HG03097 (cell line): Measurements from ENCODE around the gene MAB21L1.

Experiments
- ATAC-seq: cut with Tn5 transposase; IDR thresholded peaks from one replicate; pipeline ENCODE4 v1.9.1; 2021; ENCODE audit not compliant: unreplicated experiment, low FRiP score

Gene MAB21L1

DNA sequence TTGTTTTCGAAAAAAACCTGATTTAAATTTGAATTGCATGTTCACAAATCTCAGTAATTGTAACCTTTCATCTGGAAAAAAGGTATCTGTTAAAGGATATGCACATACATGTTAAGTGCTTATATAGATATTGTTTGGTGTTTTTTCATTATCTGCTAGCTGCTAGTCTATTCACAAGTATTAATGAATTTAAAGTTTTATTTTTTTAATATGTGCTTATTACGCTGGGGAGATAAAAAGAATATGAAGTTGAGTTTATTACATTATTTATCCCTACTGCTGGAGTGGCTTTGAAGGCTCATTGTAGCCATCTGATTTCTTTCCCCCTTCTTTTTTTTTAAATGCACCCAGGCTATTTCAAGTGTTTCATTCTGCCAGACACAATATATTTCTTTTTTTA, 3.9 kb upstream of the MAB21L1 start:
- ATAC-seq, result no peak

DNA sequence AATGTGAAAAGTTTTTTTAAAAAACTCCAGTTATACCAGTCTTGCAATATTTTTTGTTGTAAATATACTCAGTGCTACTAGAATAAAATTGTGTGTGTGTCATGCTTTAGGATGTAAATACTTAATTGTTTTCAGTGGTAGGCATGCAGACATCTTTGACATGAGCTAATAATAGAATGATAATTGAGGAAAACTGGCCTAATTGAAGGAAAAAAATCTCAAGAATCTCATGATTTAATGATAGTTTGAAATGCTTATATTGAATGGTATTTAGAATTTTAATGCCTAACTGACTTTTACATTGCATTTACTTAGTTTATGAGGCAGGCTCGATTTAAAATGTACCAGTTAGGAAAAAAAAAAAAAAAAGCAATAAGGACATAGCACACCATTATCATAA, 3.2 kb upstream of the MAB21L1 start:
- no peak for ATAC-seq

DNA sequence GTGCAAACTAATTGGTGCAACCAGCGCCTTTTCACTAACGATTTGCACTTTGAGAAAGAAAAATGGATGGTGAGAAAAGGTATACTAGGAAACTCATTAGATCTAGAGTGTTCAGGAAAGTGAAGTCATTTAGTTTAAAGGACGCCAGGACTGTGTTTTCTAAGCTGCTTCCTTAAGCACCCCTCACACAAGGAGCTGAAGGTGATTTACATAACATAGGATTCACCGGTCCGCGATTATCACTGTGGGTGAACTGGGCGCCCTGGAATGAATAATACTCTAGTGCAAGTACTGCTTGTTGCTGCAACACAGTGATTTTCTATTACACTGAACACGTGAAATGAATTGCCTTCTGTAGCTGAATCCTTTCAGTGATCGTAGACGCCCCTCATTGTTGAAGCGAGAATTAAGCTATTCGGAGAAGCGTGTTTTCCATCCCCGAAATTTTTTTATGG, 2.6 kb upstream of the MAB21L1 start:
- ATAC-seq, result no peak

DNA sequence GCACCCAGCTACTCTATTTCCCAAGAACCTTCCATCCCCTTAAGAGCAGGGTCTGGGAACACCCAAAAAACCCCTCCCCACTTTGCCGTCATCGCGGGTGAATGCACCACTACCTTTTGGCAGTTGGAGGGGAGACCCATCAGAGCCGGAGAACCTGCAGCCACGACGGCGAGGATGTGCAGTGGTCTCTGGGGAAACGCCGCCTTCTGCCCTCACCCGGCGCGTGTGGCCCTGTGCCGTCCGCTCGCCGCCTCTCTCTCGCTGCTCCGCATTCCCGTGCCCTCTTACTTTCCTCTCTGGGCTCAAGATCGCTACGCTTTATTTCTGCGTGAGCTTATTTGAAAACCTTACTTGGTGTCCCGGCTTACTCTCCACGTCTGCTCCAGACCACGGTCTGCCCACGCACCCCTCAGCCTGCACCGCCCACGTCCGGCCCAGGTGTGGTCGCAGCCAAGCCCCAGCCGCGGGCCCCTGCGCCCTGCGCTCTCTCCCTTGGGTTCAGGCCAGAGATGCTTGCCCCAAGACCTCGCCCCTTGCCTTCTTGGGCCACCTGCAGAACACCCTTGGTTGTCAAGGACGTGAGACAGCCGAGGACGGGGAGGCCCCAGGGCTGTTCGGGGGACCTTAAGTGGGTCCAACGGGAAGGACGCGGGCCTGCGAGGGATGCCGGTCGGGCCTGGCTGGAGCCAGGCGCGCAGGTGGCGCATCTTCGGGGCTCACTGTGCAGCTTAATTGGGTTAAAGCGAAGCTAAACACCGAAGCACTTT, 2.0 kb upstream of the MAB21L1 start:
- ATAC-seq, result no peak

DNA sequence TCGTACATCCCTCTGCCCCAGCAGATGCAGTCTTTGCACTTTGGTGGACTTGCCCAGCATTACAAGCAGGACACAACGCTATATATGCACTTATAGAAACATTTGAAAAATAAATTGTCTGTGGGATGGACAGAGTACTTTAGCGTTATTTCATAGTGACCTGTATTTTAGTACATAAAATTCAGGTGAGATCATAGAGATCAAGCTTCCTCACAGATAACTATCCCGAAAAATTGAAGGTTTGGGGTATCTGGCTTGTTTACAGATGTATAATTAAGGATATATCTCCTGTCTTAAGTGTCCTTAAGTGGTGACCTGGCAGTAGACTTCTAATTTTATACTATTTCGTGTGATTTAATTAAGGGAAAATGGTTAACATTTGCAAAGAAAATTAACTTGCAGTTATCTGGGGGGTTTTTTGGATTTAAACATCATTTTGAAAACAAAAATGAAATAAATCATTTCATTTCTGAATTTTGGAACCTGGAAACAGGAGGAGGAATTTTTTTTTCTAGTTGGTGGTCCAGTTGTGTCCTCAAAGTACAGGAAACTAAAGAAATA, 977 bp upstream of the MAB21L1 start:
- no peak for ATAC-seq

DNA sequence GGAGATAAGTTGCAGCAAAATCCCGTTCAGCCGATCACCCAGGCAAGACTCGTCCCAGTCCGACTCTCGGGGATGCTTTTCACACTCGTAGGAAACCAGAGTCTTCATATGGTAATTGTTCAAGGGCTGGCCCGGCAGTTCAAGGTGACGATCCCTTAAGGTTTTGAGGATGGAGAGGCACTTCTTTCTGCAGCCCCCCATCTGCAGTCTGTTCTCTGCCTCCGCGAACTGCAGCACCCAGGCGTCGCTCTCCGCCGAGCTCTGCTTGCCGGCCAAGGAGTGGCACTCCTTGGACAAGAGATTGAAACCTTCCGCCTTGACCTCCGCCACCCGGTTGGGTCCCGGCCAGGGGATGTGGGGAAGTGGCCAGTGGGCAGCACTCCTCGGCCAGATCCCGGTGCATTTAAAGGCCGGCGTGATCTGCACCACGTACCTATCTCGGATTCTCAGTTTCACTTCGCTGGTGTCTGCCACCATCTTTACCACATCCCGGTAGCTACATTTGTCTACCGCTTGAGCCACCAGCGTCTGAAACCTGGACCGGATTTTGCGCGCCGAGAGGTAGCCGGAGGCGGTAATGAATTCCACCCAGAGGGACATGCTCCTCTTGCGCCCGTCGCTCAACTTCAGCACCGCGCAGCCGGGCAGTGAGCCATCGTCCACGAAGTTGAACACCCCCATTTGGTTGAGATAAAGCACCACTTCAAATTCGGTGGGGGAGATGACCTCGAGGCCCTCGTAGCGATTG, 1.1 kb downstream of the MAB21L1 start:
- ATAC-seq, result no peak

DNA sequence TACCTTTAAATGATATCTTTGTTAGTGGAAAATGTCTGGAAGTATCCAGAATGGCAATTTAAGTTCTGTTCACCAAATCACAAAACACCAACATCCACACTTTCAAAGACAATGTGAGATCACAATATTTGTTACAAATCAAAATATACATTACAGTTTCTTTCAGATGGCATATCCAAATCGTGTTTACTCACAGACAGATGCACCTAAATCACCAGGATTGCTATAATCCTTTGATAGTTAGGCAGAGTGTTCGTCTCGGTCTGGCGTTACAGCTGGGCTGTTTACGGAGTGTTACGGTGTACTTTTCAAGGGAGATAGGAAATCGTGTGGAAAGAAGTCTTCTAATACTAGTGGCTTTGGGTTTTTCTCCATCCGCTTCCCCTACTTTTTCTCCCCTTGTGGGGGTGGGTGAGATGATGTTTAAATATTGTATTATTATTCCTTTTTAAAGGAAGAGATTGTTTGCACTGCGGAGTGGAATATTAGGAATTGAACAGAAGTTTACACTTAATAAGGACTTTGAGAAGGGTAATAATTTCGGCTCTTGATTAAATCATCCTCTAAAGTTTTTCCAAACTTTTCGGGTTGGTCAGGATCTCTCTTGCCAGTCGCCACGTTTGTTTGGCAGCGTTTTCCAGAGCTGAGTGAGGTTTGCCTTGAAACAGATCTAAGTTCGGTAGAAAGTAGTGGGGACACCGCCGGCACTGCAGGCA, 1.8 kb downstream of the MAB21L1 start:
- ATAC-seq, result no peak

DNA sequence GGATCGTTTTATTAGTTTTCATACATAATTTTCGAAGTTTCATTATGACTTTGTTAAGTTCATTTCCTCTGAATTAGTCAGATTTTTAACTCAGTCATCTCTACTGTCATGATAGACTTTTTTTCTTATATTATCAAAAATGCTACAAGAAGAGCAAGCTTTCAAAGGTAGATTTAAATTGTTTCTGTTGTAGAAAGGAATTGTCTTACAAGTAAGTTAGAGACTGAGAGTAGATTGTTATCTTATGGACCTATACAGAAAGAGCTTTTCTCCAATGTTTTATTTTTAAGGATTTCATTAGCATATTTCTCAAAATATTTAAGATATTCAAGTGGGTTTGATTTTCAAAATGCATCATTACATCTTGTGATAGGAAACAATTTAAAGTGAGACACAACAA, 2.7 kb downstream of the MAB21L1 start:
- ATAC-seq, result no peak

DNA sequence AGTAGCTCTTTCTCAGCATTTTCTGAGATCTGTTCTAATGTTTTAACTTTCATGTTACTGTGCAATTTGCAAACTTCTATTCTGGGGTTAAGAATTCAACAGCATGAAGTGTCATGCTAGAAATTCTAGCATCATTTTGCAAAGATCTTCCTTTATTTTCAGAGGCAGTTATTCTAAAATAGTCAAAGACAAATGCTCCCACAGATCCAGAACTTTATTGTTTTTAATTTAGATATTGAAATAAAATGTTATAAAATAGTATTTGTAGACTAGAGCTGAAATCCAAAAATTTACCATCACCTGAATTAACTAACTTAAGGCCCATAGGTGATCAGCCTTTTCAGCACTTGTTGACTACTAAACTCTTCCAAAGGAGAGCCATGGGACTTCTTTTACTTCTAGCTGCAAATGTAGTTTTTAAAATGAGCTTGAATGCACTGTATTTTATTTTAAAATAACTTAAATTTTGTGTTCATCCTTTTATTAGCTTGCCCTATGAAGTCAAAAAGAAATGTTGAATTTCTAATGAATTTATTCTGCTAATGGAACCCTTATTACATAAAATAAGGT, 3.2 kb downstream of the MAB21L1 start:
- ATAC-seq, result no peak

DNA sequence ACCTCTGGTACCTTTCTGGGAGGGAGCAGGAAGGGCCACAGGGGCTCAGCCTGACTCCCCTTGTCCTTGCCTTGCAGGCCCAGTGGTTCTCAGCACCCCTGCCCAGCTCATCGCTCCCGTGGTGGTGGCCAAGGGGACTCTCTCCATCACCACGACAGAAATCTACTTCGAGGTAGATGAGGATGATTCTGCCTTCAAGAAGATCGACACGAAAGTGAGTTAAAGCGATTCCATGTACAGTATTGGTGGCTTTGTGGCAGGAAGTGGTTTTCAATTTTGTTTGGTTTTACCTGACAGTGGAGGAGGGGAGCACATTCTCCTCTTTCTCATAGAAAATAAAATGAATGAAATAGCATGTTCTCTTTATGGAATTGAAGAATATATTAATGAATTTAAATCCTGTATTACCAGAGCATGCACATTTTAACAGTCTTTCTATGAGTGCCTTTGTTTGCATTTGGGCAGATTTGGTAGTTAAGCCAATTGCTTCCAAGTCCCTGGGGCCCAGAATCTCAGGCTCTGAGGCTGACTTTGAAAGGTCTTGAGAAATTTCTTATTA, 4.1 kb downstream of the MAB21L1 start:
- ATAC-seq, result no peak

DNA sequence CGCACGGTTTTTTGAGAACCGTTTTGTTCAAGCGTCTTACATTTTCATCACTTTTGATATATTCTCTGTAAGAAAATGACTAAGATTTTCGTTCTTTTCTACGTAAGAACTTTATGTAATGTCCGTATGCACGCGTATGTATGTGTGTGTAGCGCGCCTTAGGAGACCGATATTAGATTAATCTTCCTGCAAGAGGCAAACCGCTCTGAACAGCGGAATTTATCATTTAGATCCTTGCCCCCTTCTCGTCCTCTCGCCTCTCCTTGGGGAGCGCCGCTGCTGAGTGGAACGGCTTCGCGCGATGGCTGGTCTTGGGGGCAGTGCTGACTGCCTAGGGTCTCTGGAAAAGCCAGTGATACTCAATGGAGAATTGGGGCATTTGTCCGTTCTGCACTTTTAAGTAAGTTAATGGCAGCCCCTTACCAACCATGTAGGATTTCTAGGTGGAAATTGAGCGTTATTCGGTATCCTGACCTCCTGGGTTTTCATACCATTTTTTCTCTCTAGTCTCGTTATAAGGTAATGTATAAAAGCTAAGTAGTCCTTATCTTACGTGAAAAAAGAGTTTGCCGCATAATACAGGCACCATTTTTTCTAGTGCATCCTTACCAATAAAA, 4.7 kb downstream of the MAB21L1 start:
- no peak for ATAC-seq

DNA sequence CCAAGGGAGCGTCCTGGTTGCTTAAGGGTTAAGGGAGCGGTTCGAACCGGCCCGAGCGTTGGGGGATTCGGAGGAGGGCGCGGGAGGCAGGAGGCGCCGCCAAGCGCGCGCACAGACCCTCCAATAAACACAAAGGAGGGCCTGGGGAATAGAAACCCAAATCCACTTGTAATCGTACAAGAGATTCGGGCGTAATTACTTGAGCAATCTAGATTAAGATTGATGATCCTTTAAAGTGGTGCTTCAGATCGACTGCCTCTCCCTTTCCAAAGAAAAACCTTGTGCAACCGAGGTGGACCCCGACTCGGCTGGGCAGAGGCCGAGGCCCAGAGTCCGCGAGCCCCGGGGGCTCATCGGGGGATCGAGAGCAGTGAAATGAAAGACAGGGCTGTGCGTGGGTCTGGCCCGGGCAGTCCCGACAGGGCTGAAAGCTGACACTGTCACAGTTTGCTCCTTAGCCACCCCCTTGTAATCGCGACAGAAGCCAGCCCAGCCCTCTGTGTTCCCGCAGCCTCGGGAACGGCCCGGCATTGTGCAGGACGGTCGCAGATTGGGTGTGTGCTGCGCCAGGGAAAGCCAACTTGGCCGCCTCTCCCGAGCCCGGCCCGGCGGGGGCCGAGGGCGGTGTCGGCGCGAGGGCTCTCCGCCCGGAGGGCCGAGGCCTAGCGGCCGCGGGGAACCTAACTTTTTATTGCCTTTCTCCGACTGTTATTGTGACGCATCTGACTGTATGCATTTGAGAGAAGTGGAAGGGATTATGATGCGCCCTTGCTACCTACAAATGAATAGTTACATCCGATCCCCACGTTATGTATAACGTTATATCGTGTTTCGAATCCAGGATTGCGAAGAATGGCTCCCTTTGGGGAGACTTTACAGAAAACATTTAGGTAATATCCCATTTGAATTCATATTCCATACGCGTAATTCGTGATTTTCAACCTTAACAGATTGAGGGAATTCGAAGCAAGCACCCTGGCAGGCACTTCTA, 5.5 kb downstream of the MAB21L1 start:
- no peak for ATAC-seq

DNA sequence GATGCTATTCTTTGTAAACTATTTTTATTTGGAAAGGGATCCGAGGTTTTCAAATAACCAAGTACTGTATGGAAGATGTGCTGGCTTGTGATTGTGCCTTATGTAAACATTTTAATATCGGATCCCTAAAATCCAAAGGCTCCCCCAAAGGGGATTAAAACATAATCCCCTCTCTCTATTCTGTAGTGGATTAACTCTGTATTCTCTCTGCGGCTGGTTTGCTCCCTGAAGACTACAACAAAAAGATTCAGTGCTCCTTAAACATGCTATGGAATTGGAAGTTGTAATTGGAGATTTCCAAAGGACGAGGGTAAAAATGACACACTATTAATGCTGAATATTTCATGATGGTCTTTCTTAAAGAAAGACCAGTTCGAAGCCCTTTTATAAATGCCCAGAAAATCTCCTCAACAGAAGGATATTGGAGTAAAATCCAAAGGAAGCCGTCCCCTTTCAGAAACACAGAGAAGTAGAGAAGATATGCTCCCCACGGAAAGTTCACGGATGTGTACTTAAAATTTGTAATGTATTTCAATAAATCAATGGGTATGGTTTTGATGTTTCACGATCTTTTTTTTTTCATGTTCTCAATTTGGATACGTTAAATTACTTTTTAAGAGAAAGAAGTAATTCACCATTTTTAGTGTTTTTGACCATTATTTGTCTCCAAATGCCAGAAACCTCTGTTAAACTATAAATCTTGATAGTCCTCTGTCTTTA, 6.5 kb downstream of the MAB21L1 start:
- ATAC-seq, result no peak

DNA sequence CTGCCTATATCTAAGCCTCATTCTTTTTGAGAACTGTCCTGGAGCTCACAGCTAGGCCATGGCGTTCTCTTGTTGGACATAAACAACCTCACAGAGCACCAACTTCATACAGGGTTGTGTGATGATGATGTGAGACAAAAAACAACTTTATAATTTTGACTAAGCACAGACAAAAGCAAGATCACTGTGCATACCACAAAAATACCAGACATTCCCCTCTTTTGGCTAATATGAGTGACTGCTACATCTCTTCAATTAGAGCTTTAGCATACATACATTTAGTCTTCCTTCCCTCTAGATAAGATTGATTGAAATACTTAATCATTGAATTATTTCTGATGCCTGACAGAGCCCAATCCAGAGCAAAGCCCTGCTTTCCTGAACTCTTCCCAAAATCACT, 8.3 kb downstream of the MAB21L1 start:
- no peak for ATAC-seq

DNA sequence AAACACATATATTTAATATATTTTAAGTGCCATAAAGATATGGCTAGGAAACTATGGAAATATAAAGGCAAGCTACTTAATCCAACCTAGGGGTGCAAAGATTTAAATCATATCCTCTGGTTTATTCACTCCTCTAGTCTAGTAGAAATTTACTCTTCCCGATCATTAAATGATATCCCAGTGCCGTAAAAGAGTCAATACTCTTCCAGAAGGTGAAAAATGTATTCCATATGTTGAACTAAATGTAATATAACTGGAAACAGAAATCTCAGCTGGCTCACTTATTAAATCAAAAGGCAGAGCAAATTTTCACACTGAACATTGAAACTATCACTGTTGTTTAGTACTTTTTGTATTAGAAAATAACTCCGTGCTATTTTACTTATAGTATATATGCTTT, 11.1 kb downstream of the MAB21L1 start:
- ATAC-seq, result no peak

DNA sequence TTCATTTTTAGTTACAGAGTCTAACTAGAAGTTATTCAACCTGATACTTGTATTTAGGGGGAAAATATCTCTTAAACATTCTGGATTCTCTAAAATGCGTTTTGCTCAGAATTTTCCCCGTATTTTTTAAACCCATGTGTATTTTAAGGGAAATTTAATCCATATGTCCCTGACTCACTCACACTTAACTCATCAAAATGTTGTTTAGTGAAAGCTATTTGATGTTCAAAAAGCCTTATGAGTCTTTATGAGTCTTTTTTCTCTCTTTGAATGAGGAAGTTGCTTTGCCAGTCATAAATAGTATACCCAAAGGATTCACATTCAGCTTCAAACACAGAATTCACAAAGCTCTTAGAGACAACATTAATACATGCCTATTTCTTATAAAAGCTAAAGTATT, 16.4 kb downstream of the MAB21L1 start:
- ATAC-seq, result no peak

DNA sequence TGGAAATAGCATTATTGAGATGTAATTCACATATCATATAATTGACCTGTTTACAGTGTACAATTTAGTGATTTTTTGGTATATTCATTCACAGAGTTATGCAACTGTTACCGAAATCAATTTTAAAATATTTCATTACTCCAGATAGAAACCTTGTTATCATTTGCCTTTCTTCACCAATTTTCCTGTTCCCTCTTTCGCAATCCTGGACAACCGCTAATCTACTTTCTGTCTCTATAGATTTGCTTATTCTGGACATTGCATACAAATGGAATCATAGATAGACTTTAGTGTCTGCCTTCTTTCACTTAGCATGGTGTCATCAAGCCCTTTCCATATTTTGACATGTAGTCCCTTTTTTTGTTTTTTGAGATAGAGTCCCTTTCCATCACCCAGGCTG, 19.2 kb downstream of the MAB21L1 start:
- no peak for ATAC-seq

DNA sequence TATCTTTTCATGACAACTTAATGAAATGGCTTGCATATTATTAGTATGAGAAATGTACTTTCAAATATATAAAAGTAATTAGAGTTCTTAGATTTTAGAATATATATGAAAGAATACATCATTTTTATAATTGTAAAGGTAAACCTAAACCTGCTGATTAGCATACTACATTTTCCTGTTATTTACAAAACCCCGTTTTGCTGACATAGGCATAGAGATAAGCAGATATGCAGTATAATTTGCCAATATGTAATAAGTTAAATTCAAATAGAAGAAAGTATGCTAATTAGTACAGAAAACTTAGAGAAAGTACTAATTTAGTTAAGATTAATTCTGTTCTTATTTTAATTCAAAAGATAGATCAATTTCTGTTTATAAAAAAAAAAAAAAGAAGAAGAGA, 21.5 kb downstream of the MAB21L1 start:
- no peak for ATAC-seq
